A673 (cell line): Measurements from ENCODE around the gene KCNH3.

ENCODE experiments used
- EZH2 ChIP-seq: fragments of 200-600 bp; sonication (generic); IDR thresholded peaks from 2 replicates; pipeline ENCODE4 v1.6.1; 2017; ENCODE audit warnings: borderline replicate concordance, low read depth, mild to moderate bottlenecking, mixed read lengths, antibody characterized with exemption, low read length; ENCODE audit not compliant: poor library complexity, severe bottlenecking
- TF ChIP-seq, protein P1 (sequence below): fragments of 300-800, 200-600 bp; sonication (generic); conservative IDR thresholded peaks from 2 replicates; pipeline ENCODE4 v1.5.1; 2017; ENCODE audit warnings: low read depth, mild to moderate bottlenecking, antibody characterized with exemption, low read length, moderate library complexity, mixed read lengths

GRCh38 chr12:49552014-49552413 is 13.2 kb downstream of the KCNH3 start:
- TF ChIP-seq, protein P1, sequence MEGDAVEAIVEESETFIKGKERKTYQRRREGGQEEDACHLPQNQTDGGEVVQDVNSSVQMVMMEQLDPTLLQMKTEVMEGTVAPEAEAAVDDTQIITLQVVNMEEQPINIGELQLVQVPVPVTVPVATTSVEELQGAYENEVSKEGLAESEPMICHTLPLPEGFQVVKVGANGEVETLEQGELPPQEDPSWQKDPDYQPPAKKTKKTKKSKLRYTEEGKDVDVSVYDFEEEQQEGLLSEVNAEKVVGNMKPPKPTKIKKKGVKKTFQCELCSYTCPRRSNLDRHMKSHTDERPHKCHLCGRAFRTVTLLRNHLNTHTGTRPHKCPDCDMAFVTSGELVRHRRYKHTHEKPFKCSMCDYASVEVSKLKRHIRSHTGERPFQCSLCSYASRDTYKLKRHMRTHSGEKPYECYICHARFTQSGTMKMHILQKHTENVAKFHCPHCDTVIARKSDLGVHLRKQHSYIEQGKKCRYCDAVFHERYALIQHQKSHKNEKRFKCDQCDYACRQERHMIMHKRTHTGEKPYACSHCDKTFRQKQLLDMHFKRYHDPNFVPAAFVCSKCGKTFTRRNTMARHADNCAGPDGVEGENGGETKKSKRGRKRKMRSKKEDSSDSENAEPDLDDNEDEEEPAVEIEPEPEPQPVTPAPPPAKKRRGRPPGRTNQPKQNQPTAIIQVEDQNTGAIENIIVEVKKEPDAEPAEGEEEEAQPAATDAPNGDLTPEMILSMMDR, result no peak
- no peak for TF ChIP-seq EZH2
